K562 (cell line): ENCODE results near the gene APBB2. TPM values are rescaled to one million over a fixed set of nuclear protein-coding genes. Genes with fewer than 3 reads are reported as not detected.

ENCODE experiments used
- ATAC-seq: fragments of 200-7000 bp; cut with Tn5 transposase; 3 replicates; pipeline ENCODE4 v1.9.1; 2020; ENCODE audit warnings: moderate library complexity
- BruUV-seq: library from RNA; stranded (reverse); fragments of 400-500 nt; replicated peaks from 2 replicates; lab custom pipeline; 2021; lab: Mats Ljungman, UMichigan
- CTCF ChIA-PET: fragments of 300-600 bp; formaldehyde crosslinking; extraction: SDS; loops from one replicate; lab custom pipeline; 2021; ENCODE audit warnings: low intra/inter-chr PET ratio; lab: Yijun Ruan, JAX
- POLR2A ChIA-PET: fragments of 300-600, 350-650 bp; sonication (Branson Sonifier 250); formaldehyde crosslinking; extraction: SDS; loops from one replicate; lab custom pipeline; 2021; ENCODE audit warnings: antibody characterized with exemption, inconsistent platforms; lab: Yijun Ruan, JAX
- DNase-seq, 4 experiments: peaks; one replicate each; pipeline versions ENCODE4 v3.0.0 to v3.0.0-alpha.2; 2011 to 2018; ENCODE audit warnings: low spot score in 3 of 4, mixed read lengths in 3 of 4; ENCODE audit errors: extremely low read depth in 1 of 4
- FAIRE-seq: peaks from 2 replicates; lab custom pipeline; 2011; peaks lifted over from hg19 to GRCh38; lab: Jason Lieb, UNC
- H2AFZ ChIP-seq: 2 replicates; pipeline ENCODE4 v1.6.0; 2011; ENCODE audit warnings: low read depth, low read length, control low read depth, inconsistent platforms
- H3K27ac ChIP-seq: fragments of 200-600 bp; 3 replicates; pipeline ENCODE4 v1.8.0; 2011; ENCODE audit warnings: low read depth, mild to moderate bottlenecking, control low read depth, inconsistent platforms, low read length, moderate library complexity, mixed read lengths; ENCODE audit errors: extremely low read depth
- H3K27me3 ChIP-seq, 2 experiments: fragments of 300-600 bp in 1 of 2; 2 replicates in 1 of 2; 3 replicates in 1 of 2; pipeline versions ENCODE4 v1.6.0 to v1.8.0; 2011; ENCODE audit warnings: inconsistent platforms in 2 of 2, low read length in 2 of 2, mild to moderate bottlenecking in 1 of 2, mixed read lengths in 1 of 2, moderate library complexity in 1 of 2; ENCODE audit not compliant: control insufficient read depth in 2 of 2, insufficient read depth in 2 of 2
- H3K36me3 ChIP-seq: fragments of 300-600 bp; 3 replicates; pipeline ENCODE4 v1.8.0; 2011; ENCODE audit warnings: mild to moderate bottlenecking, low read length, inconsistent platforms; ENCODE audit not compliant: control insufficient read depth, insufficient read depth
- H3K4me1 ChIP-seq, 2 experiments: fragments of 200-600 bp in 1 of 2; replicated peaks in 1 of 2; 2 replicates in 1 of 2; 3 replicates in 1 of 2; pipeline versions ENCODE4 v1.5.1 to v1.8.0; 2011; ENCODE audit warnings: inconsistent platforms in 2 of 2, low read length in 2 of 2, mild to moderate bottlenecking in 1 of 2, mixed read lengths in 1 of 2, moderate library complexity in 1 of 2; ENCODE audit not compliant: control insufficient read depth in 2 of 2, insufficient read depth in 2 of 2
- H3K4me2 ChIP-seq: 2 replicates; pipeline ENCODE4 v1.6.1; 2011; ENCODE audit warnings: low read length, control low read depth, inconsistent platforms, mixed read lengths; ENCODE audit not compliant: insufficient read depth
- H3K4me3 ChIP-seq: fragments of 200-600 bp; sonication (generic), shearing (Covaris generic); 2 replicates; pipeline ENCODE4 v1.5.1; 2016; ENCODE audit warnings: control low read depth, inconsistent platforms
- H3K79me2 ChIP-seq: fragments of 200-600 bp; 3 replicates; pipeline ENCODE4 v1.8.0; 2011; ENCODE audit warnings: low read length, inconsistent platforms; ENCODE audit not compliant: control insufficient read depth, insufficient read depth
- H3K9ac ChIP-seq, 2 experiments: 2 replicates each; pipeline versions ENCODE4 v1.6.0 to v1.6.1; 2011; ENCODE audit warnings: low read depth in 2 of 2, low read length in 2 of 2, control low read depth in 1 of 2, inconsistent platforms in 1 of 2, mild to moderate bottlenecking in 1 of 2, mixed read lengths in 1 of 2; ENCODE audit not compliant: insufficient read depth in 1 of 2
- H3K9me1 ChIP-seq: one replicate; pipeline ENCODE4 v1.6.0; 2011; ENCODE audit warnings: inconsistent platforms, mild to moderate bottlenecking, low read length, moderate library complexity; ENCODE audit not compliant: control insufficient read depth, insufficient read depth
- H3K9me3 ChIP-seq: replicated peaks from 2 replicates; pipeline ENCODE4 v1.5.1; 2011; ENCODE audit warnings: low read depth, low read length, inconsistent platforms; ENCODE audit not compliant: control insufficient read depth, insufficient read depth
- H4K20me1 ChIP-seq: replicated peaks from 2 replicates; pipeline ENCODE4 v1.6.1; 2011; ENCODE audit warnings: low read length, inconsistent platforms, mixed read lengths; ENCODE audit not compliant: control insufficient read depth, insufficient read depth
- CBFA2T3 ChIP-seq: fragments of 450-650 bp; IDR thresholded peaks from 2 replicates; pipeline ENCODE4 v1.6.1; 2017
- PTRF ChIP-seq: fragments of 450-650 bp; IDR thresholded peaks from 2 replicates; pipeline ENCODE4 v1.6.1; 2016; ENCODE audit warnings: mild to moderate bottlenecking, missing genetic modification characterization, missing compliant biosample characterization
- RAD21 ChIP-seq, 2 experiments: fragments of 250-450 bp in 1 of 2; fragments of 450-650 bp in 1 of 2; sonication (Bioruptor Pico) in 1 of 2; formaldehyde crosslinking in 1 of 2; IDR thresholded peaks in 1 of 2; conservative IDR thresholded peaks in 1 of 2; 2 replicates each; pipeline versions ENCODE4 v1.4.0 to v1.8.0; 2020 to 2022; ENCODE audit warnings: mild to moderate bottlenecking in 2 of 2, moderate library complexity in 1 of 2
- RBM34 ChIP-seq: fragments of 200-400 bp; formaldehyde crosslinking; IDR thresholded peaks from 2 replicates; pipeline ENCODE4 v1.6.1; 2018; ENCODE audit warnings: low read length, borderline replicate concordance; ENCODE audit not compliant: insufficient read depth
- SREBF2 ChIP-seq: sonication (generic); formaldehyde crosslinking; IDR thresholded peaks from 2 replicates; pipeline ENCODE4 v1.4.0; 2020; ENCODE audit warnings: mild to moderate bottlenecking, missing genetic modification reagents
- TAF1 ChIP-seq: IDR thresholded peaks from 2 replicates; pipeline ENCODE4 v1.6.1; 2011; ENCODE audit warnings: mild to moderate bottlenecking, low read length, moderate library complexity; ENCODE audit not compliant: insufficient read depth, control insufficient read depth, severe bottlenecking; ENCODE audit errors: extremely low read depth
- TCF7 ChIP-seq: sonication (generic); IDR thresholded peaks from 2 replicates; pipeline ENCODE4 v1.6.1; 2016; ENCODE audit warnings: antibody characterized with exemption, borderline replicate concordance
- ZNF445 ChIP-seq: fragments of 250-450 bp; sonication (Bioruptor Pico); IDR thresholded peaks from 2 replicates; pipeline ENCODE4 v1.4.0; 2020; ENCODE audit warnings: low read depth, mild to moderate bottlenecking, moderate library complexity
- ZNF699 ChIP-seq: fragments of 250-450 bp; sonication (Bioruptor Pico); IDR thresholded peaks from 2 replicates; pipeline ENCODE4 v1.8.0; 2021; ENCODE audit warnings: mild to moderate bottlenecking, moderate library complexity; ENCODE audit not compliant: insufficient replicate concordance
- WGBS: fragments of 100-300 bp; shearing (Covaris generic); methylation state at CpG from one replicate; pipeline ENCODE4 v1.1.6; 2016; ENCODE audit warnings: low coverage, mixed read lengths; ENCODE audit not compliant: insufficient coverage; ENCODE audit errors: missing lambda C conversion rate; 5-methylcytosine and 5-hydroxymethylcytosine counted together
- in situ Hi-C: fragments of 300-500 bp; cut with MboI; formaldehyde crosslinking; loops from 4 replicates; pipeline ENCODE4 v1.15.0; 2018; ENCODE audit warnings: inconsistent platforms, mixed read lengths
- intact Hi-C: fragments of 100-400 bp; cut with micrococcal nuclease; formaldehyde crosslinking; loops from 2 replicates; pipeline ENCODE4 v1.14.2; 2022
- polyA plus RNA-seq, 8 experiments: library from polyadenylated mRNA; depleted of rRNA in 4 of 8; stranded (reverse) in 5 of 8; unstranded in 3 of 8; fragments of >200 nt; fragmentation: Nextera tagmentation in 2 of 8; fragmentation: Illumina TruSeq in 1 of 8; extraction: Ambion mirVana in 2 of 8; extraction: Trizol in 1 of 8; gene quantifications; 2 replicates each; pipeline versions ENCODE4 v1.2.1 to v1.2.3, GENCODE V29; 2011 to 2014; ENCODE audit warnings: inconsistent platforms in 1 of 8, missing spikeins in 1 of 8
- total RNA-seq, 7 experiments: library from RNA; depleted of rRNA in 6 of 7; stranded (reverse); fragments of >200 nt in 6 of 7; fragmentation: Illumina TruSeq in 2 of 7; extraction: Trizol in 2 of 7; gene quantifications; 2 replicates each; pipeline versions ENCODE4 v1.2.1 to v1.2.3, GENCODE V29; 2011 to 2021; ENCODE audit warnings: low replicate concordance in 1 of 7

APBB2 gene
- total and polyA plus RNA-seq, 9 of the 15 experiments (the other 6 are each of a cell fraction or from before 2014, with no cell fraction given) = 0.08 to 2.1 (median 1.4) TPM

GRCh38 chr4:41066049-41066448, 148.3 kb downstream of the APBB2 start:
- DNase-seq = no peak
- intact Hi-C loops = no loop called here
- TF ChIP-seq RAD21 (CRISPR knock-in tag; conservative IDR thresholded peaks at IDR 0.05 in 1 of 2, IDR thresholded peaks at IDR 0.05 in 1 of 2) = no peak
- TF ChIP-seq PTRF (tag) = no peak
- no peak for TF ChIP-seq TCF7
- TF ChIP-seq ZNF445 (CRISPR knock-in tag) = no peak
- no peak for TF ChIP-seq CBFA2T3
- no peak for TF ChIP-seq ZNF699
- TF ChIP-seq SREBF2 (CRISPR knock-in tag) = no peak
- TF ChIP-seq RBM34 = no peak
- TF ChIP-seq TAF1 = no peak
- in situ Hi-C loops = no loop called here
- ChIA-PET POLR2A (interaction anchor here (0.6 kb wide), 1 partner anchor 52 kb away, joined by 3 read pairs; no protein-coding TSS in a partner anchor), CTCF (no interaction called here)
- WGBS = 2% methylated on average over 4 of the region's 4 CpGs
- H3K9me1 ChIP-seq = no peaks in the 10 kb centered on the region
- H3K4me1 ChIP-seq = no peaks in the 10 kb centered on the region
- no peaks in the 10 kb centered on the region for H3K9me3 ChIP-seq
- no peaks in the 10 kb centered on the region for H3K79me2 ChIP-seq
- H3K9ac ChIP-seq = no peak overlapping the region
- FAIRE-seq = no peak
- BruUV-seq = no TSS peak
- no peak for ATAC-seq
- no peak overlapping the region for H3K4me3 ChIP-seq
- H3K27me3 ChIP-seq = peaks cover 0 to 14% of the 10 kb centered on the region in 2 experiments; a peak in 2 of 5 replicates
- H3K4me2 ChIP-seq = no peak overlapping the region
- no peaks in the 10 kb centered on the region for H4K20me1 ChIP-seq
- no peaks in the 10 kb centered on the region for H3K36me3 ChIP-seq
- no peak overlapping the region for H2AFZ ChIP-seq
- no peak overlapping the region for H3K27ac ChIP-seq
